Astrocyte of the cerebellum (primary cell): ENCODE results near the gene LRRC55.

Experiments
- DNase-seq: peaks from one replicate; pipeline ENCODE4 v3.0.0-alpha.2; 2011; ENCODE audit warnings: low read depth
- H3K4me3 ChIP-seq: 2 replicates; pipeline ENCODE4 v1.5.1; 2011; ENCODE audit warnings: mild to moderate bottlenecking, low read depth, low read length, moderate library complexity
- in situ Hi-C: cut with HindIII; loops from 2 replicates; pipeline ENCODE4 v1.10.0; 2017; ENCODE audit warnings: low sequenced_read_pairs
- TF ChIP-seq, protein P1 (sequence below): IDR thresholded peaks from 2 replicates; pipeline ENCODE4 v1.5.1; 2012; ENCODE audit warnings: low read length, low read depth, moderate library complexity, mild to moderate bottlenecking; ENCODE audit errors: missing control alignments

LRRC55 gene

GRCh38 chr11:57158599-57158998, 23.2 kb upstream of the LRRC55 start:
- no peak overlapping the region for H3K4me3 ChIP-seq
- no peak for DNase-seq
- in situ Hi-C loops: no loop called here
- TF ChIP-seq, protein P1, sequence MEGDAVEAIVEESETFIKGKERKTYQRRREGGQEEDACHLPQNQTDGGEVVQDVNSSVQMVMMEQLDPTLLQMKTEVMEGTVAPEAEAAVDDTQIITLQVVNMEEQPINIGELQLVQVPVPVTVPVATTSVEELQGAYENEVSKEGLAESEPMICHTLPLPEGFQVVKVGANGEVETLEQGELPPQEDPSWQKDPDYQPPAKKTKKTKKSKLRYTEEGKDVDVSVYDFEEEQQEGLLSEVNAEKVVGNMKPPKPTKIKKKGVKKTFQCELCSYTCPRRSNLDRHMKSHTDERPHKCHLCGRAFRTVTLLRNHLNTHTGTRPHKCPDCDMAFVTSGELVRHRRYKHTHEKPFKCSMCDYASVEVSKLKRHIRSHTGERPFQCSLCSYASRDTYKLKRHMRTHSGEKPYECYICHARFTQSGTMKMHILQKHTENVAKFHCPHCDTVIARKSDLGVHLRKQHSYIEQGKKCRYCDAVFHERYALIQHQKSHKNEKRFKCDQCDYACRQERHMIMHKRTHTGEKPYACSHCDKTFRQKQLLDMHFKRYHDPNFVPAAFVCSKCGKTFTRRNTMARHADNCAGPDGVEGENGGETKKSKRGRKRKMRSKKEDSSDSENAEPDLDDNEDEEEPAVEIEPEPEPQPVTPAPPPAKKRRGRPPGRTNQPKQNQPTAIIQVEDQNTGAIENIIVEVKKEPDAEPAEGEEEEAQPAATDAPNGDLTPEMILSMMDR: no peak

DNA sequence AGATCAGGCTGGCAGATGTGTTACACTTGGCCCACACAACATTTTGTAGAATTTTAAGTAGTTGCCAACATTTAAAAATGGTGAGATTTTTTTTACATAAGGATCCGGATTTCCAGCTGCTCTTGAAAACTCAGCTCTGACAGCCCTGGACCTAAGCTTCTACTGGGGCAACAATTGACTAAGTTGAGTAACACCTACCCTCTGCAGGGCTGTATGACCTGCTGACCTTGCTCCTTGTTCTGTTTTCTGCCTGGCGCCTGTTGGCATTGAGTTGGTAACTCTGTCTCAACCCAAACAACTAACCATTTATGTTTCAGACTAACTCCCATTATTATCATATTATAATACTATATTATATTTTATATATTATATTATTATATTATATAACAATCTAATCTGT, 21.1 kb upstream of the LRRC55 start:
- in situ Hi-C loops: no loop called here
- no peak for DNase-seq
- TF ChIP-seq, protein P1: no peak
- no peak overlapping the region for H3K4me3 ChIP-seq

GRCh38 chr11:57161351-57161750, 20.4 kb upstream of the LRRC55 start:
- no peak overlapping the region for H3K4me3 ChIP-seq
- in situ Hi-C loops: no loop called here
- DNase-seq: no peak
- TF ChIP-seq, protein P1: no peak

- TF ChIP-seq, protein P1: no peak
- in situ Hi-C loops: no loop called here
Measured at GRCh38 chr11:57162179-57162898, 19.4 kb upstream of the LRRC55 start.

GRCh38 chr11:57163160-57163868, 18.4 kb upstream of the LRRC55 start:
- in situ Hi-C loops: no loop called here
- TF ChIP-seq, protein P1: no peak
- no peak overlapping the region for H3K4me3 ChIP-seq
- DNase-seq: no peak

More at GRCh38 chr11:57162179-57162898, 19.4 kb upstream of the LRRC55 start:
- no peak overlapping the region for H3K4me3 ChIP-seq
- no peak for DNase-seq

DNA sequence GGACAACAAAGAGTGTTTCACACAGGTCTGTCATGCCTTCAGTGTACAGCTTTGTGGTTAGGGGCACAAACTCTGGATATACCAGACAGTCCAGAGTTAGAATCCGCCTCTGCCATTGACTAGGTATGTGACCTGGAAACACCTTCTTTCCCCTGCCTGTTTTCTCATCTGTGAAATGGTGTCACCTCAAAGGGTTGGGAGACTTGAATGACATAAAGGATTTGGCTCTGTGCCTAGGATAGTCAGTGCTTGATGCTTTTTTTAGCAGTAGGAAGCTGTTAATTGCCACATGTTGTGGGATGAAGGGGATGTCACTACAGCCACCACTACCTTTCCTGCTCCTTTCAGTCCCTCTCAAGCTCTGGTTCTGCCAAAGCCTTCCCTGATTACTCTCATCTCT, 17.4 kb upstream of the LRRC55 start:
- H3K4me3 ChIP-seq: no peak overlapping the region
- in situ Hi-C loops: no loop called here
- TF ChIP-seq, protein P1: no peak
- no peak for DNase-seq
